GM19397 (cell line): ENCODE measurements around the gene PRSS2.

Experiments
- ATAC-seq: cut with Tn5 transposase; IDR thresholded peaks from one replicate; pipeline ENCODE4 v1.9.1; 2021; ENCODE audit warnings: mild to moderate bottlenecking, moderate library complexity; ENCODE audit not compliant: unreplicated experiment

The PRSS2 gene

DNA sequence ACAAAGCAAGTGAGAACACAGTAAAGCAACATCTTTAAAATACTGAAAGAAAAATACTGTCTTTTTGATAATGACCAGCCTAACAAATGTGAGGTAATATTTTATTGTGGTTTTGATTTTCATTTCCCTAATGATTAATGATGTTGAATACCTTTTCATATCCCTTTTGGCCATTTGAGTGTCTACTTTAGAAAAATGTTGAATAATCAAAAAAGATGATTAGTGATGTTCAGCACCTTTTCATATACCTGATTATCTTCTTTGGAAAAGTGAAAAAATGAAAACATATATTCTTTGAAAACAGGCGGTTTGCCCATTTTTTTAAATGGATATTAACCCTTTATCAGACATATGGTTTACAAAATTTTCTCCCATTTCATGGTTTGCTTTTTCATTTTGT, 51.9 kb downstream of the PRSS2 start:
- no peak for ATAC-seq
